ENCODE data around the gene TMEM116.

GRCh38 chr12:112022241-112023016, 9.5 kb upstream of the TMEM116 start:
- TF ChIP-seq, protein P1, sequence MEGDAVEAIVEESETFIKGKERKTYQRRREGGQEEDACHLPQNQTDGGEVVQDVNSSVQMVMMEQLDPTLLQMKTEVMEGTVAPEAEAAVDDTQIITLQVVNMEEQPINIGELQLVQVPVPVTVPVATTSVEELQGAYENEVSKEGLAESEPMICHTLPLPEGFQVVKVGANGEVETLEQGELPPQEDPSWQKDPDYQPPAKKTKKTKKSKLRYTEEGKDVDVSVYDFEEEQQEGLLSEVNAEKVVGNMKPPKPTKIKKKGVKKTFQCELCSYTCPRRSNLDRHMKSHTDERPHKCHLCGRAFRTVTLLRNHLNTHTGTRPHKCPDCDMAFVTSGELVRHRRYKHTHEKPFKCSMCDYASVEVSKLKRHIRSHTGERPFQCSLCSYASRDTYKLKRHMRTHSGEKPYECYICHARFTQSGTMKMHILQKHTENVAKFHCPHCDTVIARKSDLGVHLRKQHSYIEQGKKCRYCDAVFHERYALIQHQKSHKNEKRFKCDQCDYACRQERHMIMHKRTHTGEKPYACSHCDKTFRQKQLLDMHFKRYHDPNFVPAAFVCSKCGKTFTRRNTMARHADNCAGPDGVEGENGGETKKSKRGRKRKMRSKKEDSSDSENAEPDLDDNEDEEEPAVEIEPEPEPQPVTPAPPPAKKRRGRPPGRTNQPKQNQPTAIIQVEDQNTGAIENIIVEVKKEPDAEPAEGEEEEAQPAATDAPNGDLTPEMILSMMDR (IDR thresholded peaks at IDR 0.05) = no peak
- no peak for TF ChIP-seq ZFX (IDR thresholded peaks at IDR 0.05; ENCODE audit: borderline replicate concordance)

Measured in 22Rv1 (cell line).